D721Med (cell line): Measurements from ENCODE around the gene UGT1A5.

ENCODE experiments used
- DNase-seq: peaks from one replicate; pipeline ENCODE4 v3.0.0; 2011; ENCODE audit warnings: low spot score; ENCODE audit not compliant: insufficient read length
- FAIRE-seq: peaks from 2 replicates; lab custom pipeline; 2011; peaks lifted over from hg19 to GRCh38; lab: Jason Lieb, UNC
- CTCF ChIP-seq: IDR thresholded peaks from 2 replicates; pipeline ENCODE4 v1.5.1; 2012; ENCODE audit warnings: mild to moderate bottlenecking, control low read depth; ENCODE audit not compliant: insufficient read depth; ENCODE audit errors: missing control alignments

Gene UGT1A5

GRCh38 chr2:233796254-233796653 lies 83.5 kb downstream of the UGT1A5 start:
- FAIRE-seq: no peak
- no peak for DNase-seq
- TF ChIP-seq CTCF: no peak

GRCh38 chr2:233798335-233799086 lies 85.8 kb downstream of the UGT1A5 start:
- DNase-seq (no peak), FAIRE-seq (no peak)
- TF ChIP-seq CTCF: no peak

GRCh38 chr2:233799087-233799665 lies 86.5 kb downstream of the UGT1A5 start:
- FAIRE-seq (no peak), DNase-seq (no peak)
- TF ChIP-seq CTCF: no peak

GRCh38 chr2:233799716-233800115 lies 87.0 kb downstream of the UGT1A5 start:
- TF ChIP-seq CTCF: no peak
- FAIRE-seq (no peak), DNase-seq (no peak)

- DNase-seq (no peak), FAIRE-seq (no peak)
- no peak for TF ChIP-seq CTCF
These were observed 87.5 kb downstream of the UGT1A5 start for GRCh38 chr2:233800208-233800607.

- FAIRE-seq (no peak), DNase-seq (no peak)
- TF ChIP-seq CTCF: no peak
These were observed 88.8 kb downstream of the UGT1A5 start for GRCh38 chr2:233801357-233802131.
